GM12878 (cell line): ENCODE data around the gene LDLRAD3. TPM values are rescaled to one million over a fixed set of nuclear protein-coding genes. Genes with fewer than 3 reads are reported as not detected.
A peak's percentile ranks its signal among the peaks of the same experiment; 100 is the strongest.

Source experiments
- ATAC-seq: fragments of 200-7000 bp; cut with Tn5 transposase; 3 replicates; pipeline ENCODE4 v1.9.1; 2020; ENCODE audit warnings: mild to moderate bottlenecking, moderate library complexity
- BruUV-seq: library from RNA; stranded (reverse); fragments of 400-500 nt; replicated peaks from 2 replicates; lab custom pipeline; 2021; lab: Mats Ljungman, UMichigan
- CTCF ChIA-PET: fragments of 300-600 bp; sonication (Branson Sonifier 250); formaldehyde crosslinking; extraction: SDS; loops from one replicate; lab custom pipeline; 2021; ENCODE audit warnings: inconsistent platforms; lab: Yijun Ruan, JAX
- POLR2A ChIA-PET: fragments of 350-600 bp; formaldehyde crosslinking; extraction: SDS; loops from one replicate; lab custom pipeline; 2021; ENCODE audit warnings: inconsistent platforms; lab: Charles Lee
- RAD21 ChIA-PET: fragments of 300-600 bp; sonication (Branson Sonifier 250); formaldehyde crosslinking; loops from one replicate; lab custom pipeline; 2023; ENCODE audit warnings: antibody characterized with exemption; ENCODE audit not compliant: unreplicated experiment; lab: Charles Lee
- SMC1A ChIA-PET: fragments of 300-600 bp; sonication (Branson Sonifier 250); formaldehyde crosslinking; loops from one replicate; lab custom pipeline; 2023; ENCODE audit not compliant: unreplicated experiment, uncharacterized antibody; lab: Charles Lee
- DNase-seq: peaks from one replicate; pipeline ENCODE4 v3.0.0-alpha.2; 2011; ENCODE audit warnings: low read depth, low spot score
- FAIRE-seq: peaks from 3 replicates; lab custom pipeline; 2011; peaks lifted over from hg19 to GRCh38; lab: Jason Lieb, UNC
- H2AFZ ChIP-seq: 2 replicates; pipeline ENCODE4 v1.6.0; 2011; ENCODE audit warnings: low read depth, low read length, control low read depth; ENCODE audit not compliant: control insufficient read depth
- H3K27ac ChIP-seq: 2 replicates; pipeline ENCODE4 v1.5.1; 2011; ENCODE audit warnings: control low read depth; ENCODE audit not compliant: control insufficient read depth, insufficient read depth
- H3K27me3 ChIP-seq, 2 experiments: replicated peaks in 1 of 2; 2 replicates each; pipeline versions ENCODE4 v1.6.0 to v1.6.1; 2011; ENCODE audit warnings: low read length in 1 of 2; ENCODE audit not compliant: control insufficient read depth in 2 of 2, insufficient read depth in 2 of 2
- H3K36me3 ChIP-seq, 2 experiments: 2 replicates each; pipeline ENCODE4 v1.5.1; 2011; ENCODE audit warnings: low read length in 1 of 2; ENCODE audit not compliant: control insufficient read depth in 2 of 2, insufficient read depth in 2 of 2
- H3K4me1 ChIP-seq: 2 replicates; pipeline ENCODE4 v1.6.1; 2011; ENCODE audit warnings: mild to moderate bottlenecking, low read length, moderate library complexity, mixed read lengths; ENCODE audit not compliant: control insufficient read depth, insufficient read depth
- H3K4me2 ChIP-seq: 2 replicates; pipeline ENCODE4 v1.6.0; 2011; ENCODE audit warnings: control low read depth; ENCODE audit not compliant: control insufficient read depth, insufficient read depth
- H3K4me3 ChIP-seq: fragments of 200-600 bp; sonication (generic); 2 replicates; pipeline ENCODE4 v1.5.1; 2016
- H3K79me2 ChIP-seq: 2 replicates; pipeline ENCODE4 v1.6.0; 2011; ENCODE audit warnings: low read length; ENCODE audit not compliant: control insufficient read depth, insufficient read depth
- H3K9ac ChIP-seq: 2 replicates; pipeline ENCODE4 v1.8.0; 2011; ENCODE audit warnings: low read length, control low read depth, mixed read lengths; ENCODE audit not compliant: control insufficient read depth, insufficient read depth
- H3K9me3 ChIP-seq: replicated peaks from 3 replicates; pipeline ENCODE4 v1.5.1; 2011; ENCODE audit warnings: mild to moderate bottlenecking, low read length; ENCODE audit not compliant: control insufficient read depth, insufficient read depth
- H4K20me1 ChIP-seq: 2 replicates; pipeline ENCODE4 v1.6.0; 2011; ENCODE audit not compliant: control insufficient read depth, insufficient read depth
- BMI1 ChIP-seq: fragments of 450-650 bp; IDR thresholded peaks from 2 replicates; pipeline ENCODE4 v1.6.1; 2016; ENCODE audit warnings: mild to moderate bottlenecking, moderate library complexity, borderline replicate concordance
- CREB1 ChIP-seq: IDR thresholded peaks from 2 replicates; pipeline ENCODE4 v1.6.1; 2012; ENCODE audit warnings: low read depth, mild to moderate bottlenecking, inconsistent platforms
- CREM ChIP-seq: IDR thresholded peaks from 2 replicates; pipeline ENCODE4 v1.6.1; 2014; ENCODE audit warnings: antibody characterized with exemption, low read depth
- MXI1 ChIP-seq: fragments of 150-350 bp; IDR thresholded peaks from 2 replicates; pipeline ENCODE4 v1.6.1; 2011; ENCODE audit warnings: low read depth, mild to moderate bottlenecking, inconsistent platforms, low read length, improper control_type of control experiment
- NR2C2 ChIP-seq: IDR thresholded peaks from 2 replicates; pipeline ENCODE4 v1.6.1; 2011; ENCODE audit warnings: borderline replicate concordance, low read depth; ENCODE audit not compliant: control insufficient read depth, insufficient read length
- TAF1 ChIP-seq: IDR thresholded peaks from 2 replicates; pipeline ENCODE4 v1.6.1; 2011; ENCODE audit warnings: mild to moderate bottlenecking, low read depth, low read length, borderline replicate concordance
- ZSCAN29 ChIP-seq: fragments of 450-650 bp; IDR thresholded peaks from 2 replicates; pipeline ENCODE4 v1.6.1; 2017; ENCODE audit warnings: mild to moderate bottlenecking, moderate library complexity
- WGBS: methylation state at CpG from one replicate; pipeline ENCODE4 v1.1.6; 2016; ENCODE audit warnings: low lambda C conversion rate; ENCODE audit not compliant: insufficient replicate concordance, insufficient coverage; ENCODE audit errors: missing lambda C conversion rate; 5-methylcytosine and 5-hydroxymethylcytosine counted together
- in situ Hi-C: fragments of 300-500 bp; cut with MboI; formaldehyde crosslinking; loops from 9 replicates; pipeline ENCODE4 v1.14.3; 2018; ENCODE audit warnings: mixed read lengths
- intact Hi-C: fragments of 100-400 bp; cut with micrococcal nuclease; formaldehyde crosslinking; loops from one replicate; pipeline ENCODE4 v1.14.2; 2022; ENCODE audit not compliant: unreplicated experiment
- polyA plus RNA-seq, 11 experiments: library from polyadenylated mRNA; depleted of rRNA in 4 of 11; unstranded in 6 of 11; stranded (reverse) in 5 of 11; fragments of >200 nt; fragmentation: Nextera tagmentation in 4 of 11; fragmentation: Illumina TruSeq in 1 of 11; extraction: Ambion mirVana in 4 of 11; extraction: Trizol in 1 of 11; gene quantifications; 1 replicate in 1 of 11; 2 replicates in 10 of 11; pipeline versions ENCODE4 v1.2.1 to v1.2.3, GENCODE V29; 2011 to 2016; ENCODE audit warnings: inconsistent platforms in 2 of 11, missing spikeins in 2 of 11, low read depth in 1 of 11
- total RNA-seq, 4 experiments: library from RNA; depleted of rRNA in 3 of 4; stranded (reverse); fragments of >200 nt in 3 of 4; fragmentation: Illumina TruSeq in 1 of 4; extraction: Trizol in 1 of 4; gene quantifications; 2 replicates each; pipeline versions ENCODE4 v1.2.1 to v1.2.3, GENCODE V29; 2013 to 2021
- TF ChIP-seq, protein P1 (sequence below): IDR thresholded peaks from 2 replicates; pipeline ENCODE4 v1.6.1; 2012; ENCODE audit warnings: improper control_type of control experiment, low read depth, low read length; ENCODE audit not compliant: insufficient replicate concordance

The LDLRAD3 gene
- total and polyA plus RNA-seq, 10 of the 15 experiments (the other 5 are each of a cell fraction or from before 2014, with no cell fraction given), result 2.5 to 17.2 (median 10.7) TPM

DNA sequence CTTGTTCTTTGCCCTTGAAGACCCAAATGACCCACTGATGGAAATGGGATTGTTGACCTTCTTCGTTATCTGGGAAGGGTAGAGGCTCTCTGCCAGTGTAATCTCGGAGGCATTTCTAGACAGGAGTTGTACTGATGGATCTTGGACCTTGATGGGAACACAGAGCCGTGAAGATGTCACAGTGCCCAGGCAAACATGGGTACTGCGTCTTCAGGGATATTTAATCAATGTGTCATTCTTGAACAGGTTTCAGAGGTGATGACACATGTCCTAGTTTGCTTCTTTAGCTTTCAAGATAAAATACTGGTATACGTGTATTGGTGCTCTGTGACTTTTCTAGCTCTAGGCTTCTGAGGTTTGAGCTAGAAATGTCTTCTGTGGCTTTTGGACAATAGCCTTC is 6.2 kb downstream of the LDLRAD3 start (continued):
- TF ChIP-seq, protein P1, sequence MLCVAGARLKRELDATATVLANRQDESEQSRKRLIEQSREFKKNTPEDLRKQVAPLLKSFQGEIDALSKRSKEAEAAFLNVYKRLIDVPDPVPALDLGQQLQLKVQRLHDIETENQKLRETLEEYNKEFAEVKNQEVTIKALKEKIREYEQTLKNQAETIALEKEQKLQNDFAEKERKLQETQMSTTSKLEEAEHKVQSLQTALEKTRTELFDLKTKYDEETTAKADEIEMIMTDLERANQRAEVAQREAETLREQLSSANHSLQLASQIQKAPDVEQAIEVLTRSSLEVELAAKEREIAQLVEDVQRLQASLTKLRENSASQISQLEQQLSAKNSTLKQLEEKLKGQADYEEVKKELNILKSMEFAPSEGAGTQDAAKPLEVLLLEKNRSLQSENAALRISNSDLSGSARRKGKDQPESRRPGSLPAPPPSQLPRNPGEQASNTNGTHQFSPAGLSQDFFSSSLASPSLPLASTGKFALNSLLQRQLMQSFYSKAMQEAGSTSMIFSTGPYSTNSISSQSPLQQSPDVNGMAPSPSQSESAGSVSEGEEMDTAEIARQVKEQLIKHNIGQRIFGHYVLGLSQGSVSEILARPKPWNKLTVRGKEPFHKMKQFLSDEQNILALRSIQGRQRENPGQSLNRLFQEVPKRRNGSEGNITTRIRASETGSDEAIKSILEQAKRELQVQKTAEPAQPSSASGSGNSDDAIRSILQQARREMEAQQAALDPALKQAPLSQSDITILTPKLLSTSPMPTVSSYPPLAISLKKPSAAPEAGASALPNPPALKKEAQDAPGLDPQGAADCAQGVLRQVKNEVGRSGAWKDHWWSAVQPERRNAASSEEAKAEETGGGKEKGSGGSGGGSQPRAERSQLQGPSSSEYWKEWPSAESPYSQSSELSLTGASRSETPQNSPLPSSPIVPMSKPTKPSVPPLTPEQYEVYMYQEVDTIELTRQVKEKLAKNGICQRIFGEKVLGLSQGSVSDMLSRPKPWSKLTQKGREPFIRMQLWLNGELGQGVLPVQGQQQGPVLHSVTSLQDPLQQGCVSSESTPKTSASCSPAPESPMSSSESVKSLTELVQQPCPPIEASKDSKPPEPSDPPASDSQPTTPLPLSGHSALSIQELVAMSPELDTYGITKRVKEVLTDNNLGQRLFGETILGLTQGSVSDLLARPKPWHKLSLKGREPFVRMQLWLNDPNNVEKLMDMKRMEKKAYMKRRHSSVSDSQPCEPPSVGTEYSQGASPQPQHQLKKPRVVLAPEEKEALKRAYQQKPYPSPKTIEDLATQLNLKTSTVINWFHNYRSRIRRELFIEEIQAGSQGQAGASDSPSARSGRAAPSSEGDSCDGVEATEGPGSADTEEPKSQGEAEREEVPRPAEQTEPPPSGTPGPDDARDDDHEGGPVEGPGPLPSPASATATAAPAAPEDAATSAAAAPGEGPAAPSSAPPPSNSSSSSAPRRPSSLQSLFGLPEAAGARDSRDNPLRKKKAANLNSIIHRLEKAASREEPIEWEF, result no peak
- TF ChIP-seq BMI1, result no peak
- TF ChIP-seq NR2C2, result no peak
- TF ChIP-seq ZSCAN29, result no peak
- TF ChIP-seq TAF1, result no peak

DNA sequence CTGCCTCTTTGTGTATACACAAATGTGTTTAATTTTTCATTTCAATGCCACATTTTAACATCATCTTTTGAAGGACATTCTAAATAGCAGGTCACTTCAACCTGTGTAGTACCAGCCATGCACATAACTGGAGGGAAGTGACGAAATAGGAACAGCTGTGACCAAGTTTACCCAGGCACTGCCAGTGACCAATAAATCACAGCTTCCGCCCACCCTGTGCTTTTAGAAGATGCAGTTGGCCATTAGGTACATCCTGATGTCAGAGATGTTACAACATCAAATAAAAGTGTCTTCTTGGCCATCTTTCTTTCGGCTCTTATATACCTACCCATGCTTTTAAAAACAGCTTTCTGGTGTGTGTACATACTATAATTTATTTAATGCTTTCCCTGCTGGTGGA is 7.8 kb downstream of the LDLRAD3 start:
- DNase-seq, result no peak
- Histone ChIP-seq H3K27me3 (no peaks in the 10 kb centered on the region), H3K27ac (no peak overlapping the region), H3K36me3 (no peaks in the 10 kb centered on the region), H2AFZ (no peak overlapping the region), H3K4me2 (no peak overlapping the region), H3K4me3 (no peak overlapping the region), H4K20me1 (no peaks in the 10 kb centered on the region), H3K4me1 (no peaks in the 10 kb centered on the region), H3K9me3 (no peaks in the 10 kb centered on the region), H3K79me2 (no peaks in the 10 kb centered on the region), H3K9ac (no peak overlapping the region)
- SMC1A ChIA-PET, result interaction anchor here (1.1 to 2.0 kb wide), 2 partner anchors 10 to 130 kb away, joined by 4 to 6 read pairs; no protein-coding TSS in a partner anchor
- intact Hi-C loops, result no loop called here
- peak; percentile 58 for ATAC-seq
- RAD21 ChIA-PET, result no interaction called here
- no peak for FAIRE-seq
- BruUV-seq, result no TSS peak
- CTCF ChIA-PET, result interaction anchor here (2.1 kb wide), 1 partner anchor 129 kb away, joined by 9 read pairs; no protein-coding TSS in a partner anchor
- in situ Hi-C loops, result no loop called here
- POLR2A ChIA-PET, result no interaction called here
- WGBS, result 53% methylated on average over 3 of the region's 3 CpGs
- TF ChIP-seq MXI1, result no peak
- TF ChIP-seq CREM, result peak; percentile 65
- TF ChIP-seq CREB1, result peak; percentile 62; the same call in 1 of the 2 replicates
